Endometrial microvascular endothelial cells (primary cell): ENCODE data around the gene HSD17B2. TPM values are rescaled to one million over a fixed set of nuclear protein-coding genes. Genes with fewer than 3 reads are reported as not detected.
"Not testable (repeated sequence)": the region's sequence is repeated elsewhere in the genome, so short reads cannot be mapped to it uniquely, and the experiment has no call there.

Experiments
- in situ Hi-C: cut with HindIII; loops from 2 replicates; pipeline ENCODE4 v1.10.0; 2017; ENCODE audit warnings: low sequenced_read_pairs, low pct_unique_long_range_greater_than_20kb; ENCODE audit errors: inconsistent ontology term
- total RNA-seq: library from RNA; depleted of rRNA; stranded (reverse); fragments of >200 nt; gene quantifications from one replicate; pipeline ENCODE4 v1.2.3, GENCODE V29; 2015; ENCODE audit errors: inconsistent ontology term

Gene HSD17B2
- total RNA-seq: 113 TPM

- in situ Hi-C loops: no loop called here
Measured at GRCh38 chr16:82034981-82035612, at the start of gene HSD17B2. Gene HSD17B2, plus strand, starts transcription at chr16:82035253. Its CDS starts 172 bp downstream, at chr16:82035425.

- in situ Hi-C loops: no loop called here
Measured at GRCh38 chr16:81987121-81987520, 47.9 kb upstream of the HSD17B2 start.

GRCh38 chr16:81987706-81988105 is 47.3 kb upstream of the HSD17B2 start:
- in situ Hi-C loops: no loop called here

GRCh38 chr16:81992859-81993258 is 42.2 kb upstream of the HSD17B2 start:
- in situ Hi-C loops: no loop called here

GRCh38 chr16:81994485-81994884 is 40.6 kb upstream of the HSD17B2 start:
- in situ Hi-C loops: no loop called here

GRCh38 chr16:81995651-81996050 is 39.4 kb upstream of the HSD17B2 start:
- in situ Hi-C loops: no loop called here

GRCh38 chr16:81996664-81997509 is 38.2 kb upstream of the HSD17B2 start:
- in situ Hi-C loops: no loop called here

GRCh38 chr16:81997738-81998137 is 37.3 kb upstream of the HSD17B2 start:
- in situ Hi-C loops: no loop called here

GRCh38 chr16:82002831-82003230 is 32.2 kb upstream of the HSD17B2 start:
- in situ Hi-C loops: no loop called here

- in situ Hi-C loops: no loop called here
Measured at GRCh38 chr16:82004601-82005000, 30.5 kb upstream of the HSD17B2 start.

GRCh38 chr16:82005027-82005830 is 29.8 kb upstream of the HSD17B2 start:
- in situ Hi-C loops: no loop called here

- in situ Hi-C loops: no loop called here
Measured at GRCh38 chr16:82006036-82006435, 29.0 kb upstream of the HSD17B2 start.

- in situ Hi-C loops: no loop called here
Measured at GRCh38 chr16:82007189-82007588, 27.9 kb upstream of the HSD17B2 start.

- in situ Hi-C loops: no loop called here
Measured at GRCh38 chr16:82008957-82009592, 26.0 kb upstream of the HSD17B2 start.

- in situ Hi-C loops: not testable (repeated sequence)
Measured at GRCh38 chr16:82009789-82010188, 25.3 kb upstream of the HSD17B2 start.

- in situ Hi-C loops: no loop called here
Measured at GRCh38 chr16:82010649-82011048, 24.4 kb upstream of the HSD17B2 start.

GRCh38 chr16:82011199-82011641 is 23.8 kb upstream of the HSD17B2 start, which contains the start of gene SDR42E1:
Gene SDR42E1, minus strand, starts transcription at chr16:82011470. Its CDS starts 10,612 bp downstream, at chr16:82000858.
- in situ Hi-C loops: no loop called here

- in situ Hi-C loops: no loop called here
Measured at GRCh38 chr16:82013139-82013538, 21.9 kb upstream of the HSD17B2 start.

- in situ Hi-C loops: no loop called here
Measured at GRCh38 chr16:82016263-82016662, 18.8 kb upstream of the HSD17B2 start.
